ENCODE results near the gene PTPRD. TPM values are rescaled to one million over a fixed set of nuclear protein-coding genes. Genes with fewer than 3 reads are reported as not detected.

Gene PTPRD
- total RNA-seq, 1 donor from 2014 or later = 136 TPM

DNA sequence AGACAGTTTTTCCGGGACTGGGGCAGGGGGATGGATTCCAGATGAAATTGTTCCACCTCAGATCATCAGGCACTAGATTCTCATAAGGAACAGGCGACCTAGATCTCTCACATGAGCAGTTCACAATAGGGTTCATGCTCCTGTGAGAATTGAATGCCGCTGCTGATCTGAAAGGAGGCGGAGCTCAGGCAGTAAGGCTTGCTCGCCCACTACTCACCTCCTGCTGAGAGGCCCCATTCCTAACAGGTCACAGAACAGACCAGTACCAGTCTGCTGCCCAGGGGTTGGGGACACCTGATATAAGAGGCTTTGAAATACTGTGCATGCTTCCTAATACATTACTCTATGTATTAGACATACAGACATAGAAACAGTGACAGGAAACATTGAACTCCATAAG lies 41.1 kb downstream of the PTPRD start:
- no peak overlapping the region for H3K4me3 ChIP-seq
- Mint-ChIP-seq H3K27ac (no peak overlapping the region), H3K9me3 (no peaks in the 10 kb centered on the region), H3K27me3 (ENCODE audit: insufficient read depth, low read depth) (peaks cover 2% of the 10 kb centered on the region), H3K36me3 (no peaks in the 10 kb centered on the region), H3K4me3 (no peak overlapping the region), H3K4me1 (no peaks in the 10 kb centered on the region)
- no peak overlapping the region for H3K27ac ChIP-seq
- no peaks in the 10 kb centered on the region for H3K9me3 ChIP-seq (ENCODE audit: low read depth)
- no peaks in the 10 kb centered on the region for H3K27me3 ChIP-seq
- no peak overlapping the region for H3K9ac ChIP-seq
- H3F3A ChIP-seq (ENCODE audit: low read depth) = no peaks in the 10 kb centered on the region
- TF ChIP-seq EZH2 (IDR thresholded peaks at IDR 0.05) (no peak), EZH2phosphoT487 (IDR thresholded peaks at IDR 0.05) (no peak)
- TF ChIP-seq, protein P1, sequence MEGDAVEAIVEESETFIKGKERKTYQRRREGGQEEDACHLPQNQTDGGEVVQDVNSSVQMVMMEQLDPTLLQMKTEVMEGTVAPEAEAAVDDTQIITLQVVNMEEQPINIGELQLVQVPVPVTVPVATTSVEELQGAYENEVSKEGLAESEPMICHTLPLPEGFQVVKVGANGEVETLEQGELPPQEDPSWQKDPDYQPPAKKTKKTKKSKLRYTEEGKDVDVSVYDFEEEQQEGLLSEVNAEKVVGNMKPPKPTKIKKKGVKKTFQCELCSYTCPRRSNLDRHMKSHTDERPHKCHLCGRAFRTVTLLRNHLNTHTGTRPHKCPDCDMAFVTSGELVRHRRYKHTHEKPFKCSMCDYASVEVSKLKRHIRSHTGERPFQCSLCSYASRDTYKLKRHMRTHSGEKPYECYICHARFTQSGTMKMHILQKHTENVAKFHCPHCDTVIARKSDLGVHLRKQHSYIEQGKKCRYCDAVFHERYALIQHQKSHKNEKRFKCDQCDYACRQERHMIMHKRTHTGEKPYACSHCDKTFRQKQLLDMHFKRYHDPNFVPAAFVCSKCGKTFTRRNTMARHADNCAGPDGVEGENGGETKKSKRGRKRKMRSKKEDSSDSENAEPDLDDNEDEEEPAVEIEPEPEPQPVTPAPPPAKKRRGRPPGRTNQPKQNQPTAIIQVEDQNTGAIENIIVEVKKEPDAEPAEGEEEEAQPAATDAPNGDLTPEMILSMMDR (IDR thresholded peaks at IDR 0.05) = no peak
- H3K79me2 ChIP-seq (ENCODE audit: low read depth) = no peaks in the 10 kb centered on the region
- H2AFZ ChIP-seq (replicated peaks) = no peak overlapping the region
- DNase-seq (ENCODE audit: low spot score) = peak; percentile 29
- no peak overlapping the region for H3K4me2 ChIP-seq
- H3K36me3 ChIP-seq = no peaks in the 10 kb centered on the region
- H3K4me1 ChIP-seq = no peaks in the 10 kb centered on the region
- no peaks in the 10 kb centered on the region for H4K20me1 ChIP-seq (ENCODE audit: low read depth)

GRCh38 chr9:10566848-10567247 lies 46.0 kb downstream of the PTPRD start:
- H3F3A ChIP-seq (ENCODE audit: low read depth) = no peaks in the 10 kb centered on the region
- H3K79me2 ChIP-seq (ENCODE audit: low read depth) = no peaks in the 10 kb centered on the region
- no peaks in the 10 kb centered on the region for H3K4me1 ChIP-seq
- Mint-ChIP-seq H3K4me3 (no peak overlapping the region), H3K36me3 (no peaks in the 10 kb centered on the region), H3K27me3 (ENCODE audit: insufficient read depth, low read depth) (peaks cover 2% of the 10 kb centered on the region), H3K27ac (no peak overlapping the region), H3K9me3 (no peaks in the 10 kb centered on the region), H3K4me1 (no peaks in the 10 kb centered on the region)
- no peak for DNase-seq (ENCODE audit: low spot score)
- H3K4me3 ChIP-seq = no peak overlapping the region
- H3K27ac ChIP-seq = no peak overlapping the region
- no peaks in the 10 kb centered on the region for H4K20me1 ChIP-seq (ENCODE audit: low read depth)
- H3K9me3 ChIP-seq (ENCODE audit: low read depth) = no peaks in the 10 kb centered on the region
- TF ChIP-seq EZH2phosphoT487 (IDR thresholded peaks at IDR 0.05) (no peak), EZH2 (IDR thresholded peaks at IDR 0.05) (no peak)
- TF ChIP-seq, protein P1 (IDR thresholded peaks at IDR 0.05) = no peak
- no peaks in the 10 kb centered on the region for H3K27me3 ChIP-seq
- H2AFZ ChIP-seq (replicated peaks) = no peak overlapping the region
- no peak overlapping the region for H3K9ac ChIP-seq
- H3K36me3 ChIP-seq = no peaks in the 10 kb centered on the region
- H3K4me2 ChIP-seq = no peak overlapping the region

DNA sequence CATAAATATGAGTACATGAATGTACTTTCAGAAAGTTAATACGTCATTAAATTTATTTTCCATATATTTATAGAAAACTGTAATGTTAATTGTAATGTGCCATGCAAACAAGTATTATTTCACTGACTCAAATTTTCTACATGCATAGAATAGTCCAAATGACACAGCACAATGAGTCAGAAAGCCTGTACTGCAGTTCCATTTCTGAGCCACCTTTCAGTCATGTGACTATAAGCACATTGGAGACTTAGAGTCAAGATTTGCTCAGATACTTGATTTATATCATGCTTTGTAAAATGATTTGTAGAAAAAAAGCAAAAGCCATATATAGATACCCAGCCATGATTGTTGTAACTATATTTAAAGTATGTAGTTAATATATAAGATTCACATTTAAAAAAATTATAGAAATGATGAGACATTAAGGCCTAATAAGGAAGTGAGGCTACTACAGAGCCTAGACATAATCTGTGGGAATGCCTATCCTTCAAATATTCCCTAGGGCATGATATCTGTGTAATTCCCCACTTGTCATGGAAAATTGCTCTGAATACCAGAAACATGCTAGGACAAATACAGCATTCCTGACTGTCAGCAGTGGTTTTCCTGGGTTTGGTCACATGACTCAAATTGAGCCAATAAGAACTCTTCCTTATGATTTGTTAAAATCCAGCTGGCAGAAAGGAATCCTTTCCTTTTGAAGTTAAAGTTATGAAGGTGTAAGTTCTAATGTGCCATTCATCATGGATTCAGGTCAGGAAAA lies 50.0 kb downstream of the PTPRD start:
- no peak overlapping the region for H3K4me2 ChIP-seq
- no peaks in the 10 kb centered on the region for H3K27me3 Mint-ChIP-seq (ENCODE audit: insufficient read depth, low read depth)
- no peaks in the 10 kb centered on the region for H3K4me1 ChIP-seq
- no peak overlapping the region for H3K27ac Mint-ChIP-seq
- H3K9me3 Mint-ChIP-seq = no peaks in the 10 kb centered on the region
- no peaks in the 10 kb centered on the region for H3K79me2 ChIP-seq (ENCODE audit: low read depth)
- H3K36me3 ChIP-seq = no peaks in the 10 kb centered on the region
- no peak overlapping the region for H3K27ac ChIP-seq
- no peaks in the 10 kb centered on the region for H3F3A ChIP-seq (ENCODE audit: low read depth)
- no peak overlapping the region for H3K9ac ChIP-seq
- DNase-seq (ENCODE audit: low spot score) = no peak
- no peak overlapping the region for H2AFZ ChIP-seq (replicated peaks)
- no peak overlapping the region for H3K4me3 ChIP-seq
- TF ChIP-seq EZH2phosphoT487 (IDR thresholded peaks at IDR 0.05) (no peak), EZH2 (IDR thresholded peaks at IDR 0.05) (no peak)
- TF ChIP-seq, protein P1 (IDR thresholded peaks at IDR 0.05) = no peak
- no peaks in the 10 kb centered on the region for H3K9me3 ChIP-seq (ENCODE audit: low read depth)
- H3K4me3 Mint-ChIP-seq = no peak overlapping the region
- H3K27me3 ChIP-seq = no peaks in the 10 kb centered on the region
- H4K20me1 ChIP-seq (ENCODE audit: low read depth) = no peaks in the 10 kb centered on the region
- H3K4me1 Mint-ChIP-seq = no peaks in the 10 kb centered on the region
- no peaks in the 10 kb centered on the region for H3K36me3 Mint-ChIP-seq

All from neural progenitor cell (in vitro differentiated cells).